HG03558 (cell line): ENCODE results near the gene PRSS16.

Experiments used
- ATAC-seq: cut with Tn5 transposase; IDR thresholded peaks from one replicate; pipeline ENCODE4 v1.9.1; 2021; ENCODE audit warnings: moderate number of reproducible peaks; ENCODE audit not compliant: unreplicated experiment; ENCODE audit errors: extremely low read depth

PRSS16 gene

GRCh38 chr6:27281569-27281968, 34.1 kb downstream of the PRSS16 start:
- ATAC-seq: no peak

- no peak for ATAC-seq
Observed at GRCh38 chr6:27283279-27283678, 35.8 kb downstream of the PRSS16 start.

- ATAC-seq: no peak
Observed at GRCh38 chr6:27286141-27286540, 38.6 kb downstream of the PRSS16 start.

GRCh38 chr6:27287751-27288135, 40.2 kb downstream of the PRSS16 start:
- no peak for ATAC-seq

- no peak for ATAC-seq
Observed at GRCh38 chr6:27288136-27289044, 40.9 kb downstream of the PRSS16 start.

- no peak for ATAC-seq
Observed at GRCh38 chr6:27290065-27290849, 42.8 kb downstream of the PRSS16 start.

GRCh38 chr6:27290850-27291208, 43.3 kb downstream of the PRSS16 start:
- ATAC-seq: no peak

GRCh38 chr6:27293436-27294098, 46.1 kb downstream of the PRSS16 start:
- no peak for ATAC-seq

- ATAC-seq: no peak
Observed at GRCh38 chr6:27294409-27294808, 46.9 kb downstream of the PRSS16 start.

GRCh38 chr6:27295301-27296079, 48.0 kb downstream of the PRSS16 start:
- ATAC-seq: no peak

- no peak for ATAC-seq
Observed at GRCh38 chr6:27296106-27296783, 48.7 kb downstream of the PRSS16 start.

GRCh38 chr6:27297484-27297856, 50.0 kb downstream of the PRSS16 start:
- no peak for ATAC-seq

- no peak for ATAC-seq
Observed at GRCh38 chr6:27297857-27298730, 50.6 kb downstream of the PRSS16 start.

- no peak for ATAC-seq
Observed at GRCh38 chr6:27303613-27304272, 56.2 kb downstream of the PRSS16 start.
